ENCODE measurements around the gene PLEKHA8. TPM values are rescaled to one million over a fixed set of nuclear protein-coding genes. Genes with fewer than 3 reads are reported as not detected.
A peak's percentile ranks its signal among the peaks of the same experiment; 100 is the strongest.

The PLEKHA8 gene
- total RNA-seq, 4 donors from 2014 or later: 6.6 to 16.4 (median 13.1) TPM

GRCh38 chr7:30171766-30172447, 143.7 kb downstream of the PLEKHA8 start:
- peak overlapping the region in 2 of 4 donors; percentile 67 to 75 for H3K27ac ChIP-seq
- H3K27me3 ChIP-seq: no peaks in the 10 kb centered on the region
- in situ Hi-C loops (cut with MboI; ENCODE audit: low pct_ligation_motif_present in 1 of 4, low pct_unique_long_range_greater_than_20kb in 1 of 4, low sequenced_read_pairs in 3 of 4): loop anchor here in 3 of 4 donors (25.0 kb wide), 3 partner anchors 240 to 565 kb away; no protein-coding TSS in a partner anchor
- intact Hi-C loops (cut with DNase I; ENCODE audit: low total_unique reads): no loop called here
- no peak for DNase-seq
- H3K36me3 ChIP-seq: no peaks in the 10 kb centered on the region
- H3K4me1 ChIP-seq: peaks cover 4 to 20% (median 10%) of the 10 kb centered on the region in 4 donors
- no peaks in the 10 kb centered on the region for H3K9me3 ChIP-seq
- no peak overlapping the region for H3K4me3 ChIP-seq
- WGBS, 2 donors (ENCODE audit: low coverage in 1 of 2): 93% methylated on average over 9 of the region's 9 CpGs; no CpG with 5 or more reads in 1 of the 2 donors
- no peak for TF ChIP-seq POLR2A (IDR thresholded peaks at IDR 0.05)
- TF ChIP-seq, protein P1, sequence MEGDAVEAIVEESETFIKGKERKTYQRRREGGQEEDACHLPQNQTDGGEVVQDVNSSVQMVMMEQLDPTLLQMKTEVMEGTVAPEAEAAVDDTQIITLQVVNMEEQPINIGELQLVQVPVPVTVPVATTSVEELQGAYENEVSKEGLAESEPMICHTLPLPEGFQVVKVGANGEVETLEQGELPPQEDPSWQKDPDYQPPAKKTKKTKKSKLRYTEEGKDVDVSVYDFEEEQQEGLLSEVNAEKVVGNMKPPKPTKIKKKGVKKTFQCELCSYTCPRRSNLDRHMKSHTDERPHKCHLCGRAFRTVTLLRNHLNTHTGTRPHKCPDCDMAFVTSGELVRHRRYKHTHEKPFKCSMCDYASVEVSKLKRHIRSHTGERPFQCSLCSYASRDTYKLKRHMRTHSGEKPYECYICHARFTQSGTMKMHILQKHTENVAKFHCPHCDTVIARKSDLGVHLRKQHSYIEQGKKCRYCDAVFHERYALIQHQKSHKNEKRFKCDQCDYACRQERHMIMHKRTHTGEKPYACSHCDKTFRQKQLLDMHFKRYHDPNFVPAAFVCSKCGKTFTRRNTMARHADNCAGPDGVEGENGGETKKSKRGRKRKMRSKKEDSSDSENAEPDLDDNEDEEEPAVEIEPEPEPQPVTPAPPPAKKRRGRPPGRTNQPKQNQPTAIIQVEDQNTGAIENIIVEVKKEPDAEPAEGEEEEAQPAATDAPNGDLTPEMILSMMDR (IDR thresholded peaks at IDR 0.05): no peak
- no peak for TF ChIP-seq POLR2AphosphoS5 (IDR thresholded peaks at IDR 0.05)
- TF ChIP-seq EP300 (IDR thresholded peaks at IDR 0.05; ENCODE audit: low read depth): no peak

DNA sequence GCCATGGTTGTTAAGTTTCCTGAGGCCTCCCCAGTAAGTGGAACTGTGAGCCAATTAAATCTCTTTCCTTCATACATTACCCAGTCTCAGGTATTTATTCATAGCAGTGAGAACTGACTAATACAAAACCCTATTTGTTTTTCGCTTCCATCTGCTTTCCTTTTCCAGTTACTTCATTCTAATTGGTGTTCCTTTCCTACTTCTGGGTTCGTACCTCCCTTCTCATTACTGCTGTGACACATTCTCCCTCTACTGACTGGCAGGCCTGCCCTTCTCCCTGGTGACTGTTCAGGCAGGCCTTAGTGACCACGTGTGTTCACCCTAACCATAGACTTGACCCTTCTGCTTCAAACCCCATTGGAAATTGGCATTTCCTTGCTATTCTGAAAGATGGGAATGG, 144.2 kb downstream of the PLEKHA8 start:
- intact Hi-C loops (cut with DNase I; ENCODE audit: low total_unique reads): no loop called here
- Histone ChIP-seq H3K27me3 (no peaks in the 10 kb centered on the region), H3K27ac (peak overlapping the region in 3 of 4 donors; percentile 67 to 75 (median 73)), H3K4me1 (peaks cover 4 to 20% (median 10%) of the 10 kb centered on the region in 4 donors), H3K9me3 (no peaks in the 10 kb centered on the region), H3K36me3 (no peaks in the 10 kb centered on the region), H3K4me3 (no peak overlapping the region)
- no peak for TF ChIP-seq POLR2A (IDR thresholded peaks at IDR 0.05)
- TF ChIP-seq EP300 (IDR thresholded peaks at IDR 0.05; ENCODE audit: low read depth): no peak
- TF ChIP-seq, protein P1 (IDR thresholded peaks at IDR 0.05): no peak
- TF ChIP-seq POLR2AphosphoS5 (IDR thresholded peaks at IDR 0.05): no peak
- DNase-seq: no peak
- in situ Hi-C loops (cut with MboI; ENCODE audit: low pct_ligation_motif_present in 1 of 4, low pct_unique_long_range_greater_than_20kb in 1 of 4, low sequenced_read_pairs in 3 of 4): loop anchor here in 3 of 4 donors (25.0 kb wide), 3 partner anchors 240 to 565 kb away; no protein-coding TSS in a partner anchor
- whole genome bisulfite sequencing, 2 donors (ENCODE audit: low coverage in 1 of 2): 70 to 78% methylated on average over 2 to 3 of the region's 3 CpGs

GRCh38 chr7:30173058-30173897, 145.1 kb downstream of the PLEKHA8 start:
- peak; percentile 32 for DNase-seq
- 20 to 63% methylated on average over 1 to 12 of the region's 13 CpGs for WGBS, 2 donors (ENCODE audit: low coverage in 1 of 2)
- no peak overlapping the region for H3K4me3 ChIP-seq
- peak in 2 of 3 donors; percentile 31 to 46 for TF ChIP-seq POLR2AphosphoS5 (IDR thresholded peaks at IDR 0.05)
- TF ChIP-seq EP300 (IDR thresholded peaks at IDR 0.05; ENCODE audit: low read depth): no peak
- peaks cover 4 to 20% (median 10%) of the 10 kb centered on the region in 4 donors for H3K4me1 ChIP-seq
- in situ Hi-C loops (cut with MboI; ENCODE audit: low pct_ligation_motif_present in 1 of 4, low pct_unique_long_range_greater_than_20kb in 1 of 4, low sequenced_read_pairs in 3 of 4) (loop anchor here in 3 of 4 donors (25.0 kb wide), 3 partner anchors 239 to 564 kb away; no protein-coding TSS in a partner anchor), intact Hi-C loops (cut with DNase I; ENCODE audit: low total_unique reads) (no loop called here)
- peak overlapping the region; percentile 37 to 75 (median 70) for H3K27ac ChIP-seq
- no peaks in the 10 kb centered on the region for H3K9me3 ChIP-seq
- H3K27me3 ChIP-seq: no peaks in the 10 kb centered on the region
- H3K36me3 ChIP-seq: no peaks in the 10 kb centered on the region

- H3K4me3 ChIP-seq: no peak overlapping the region
- in situ Hi-C loops (cut with MboI; ENCODE audit: low pct_ligation_motif_present in 1 of 4, low pct_unique_long_range_greater_than_20kb in 1 of 4, low sequenced_read_pairs in 3 of 4): no loop called here
- no peak overlapping the region for H3K27ac ChIP-seq
- intact Hi-C loops (cut with DNase I; ENCODE audit: low total_unique reads): no loop called here
- no peaks in the 10 kb centered on the region for H3K36me3 ChIP-seq
- no peaks in the 10 kb centered on the region for H3K27me3 ChIP-seq
- no peaks in the 10 kb centered on the region for H3K9me3 ChIP-seq
- H3K4me1 ChIP-seq: peaks cover 7 to 33% (median 18%) of the 10 kb centered on the region in 4 donors
- TF ChIP-seq POLR2AphosphoS5 (IDR thresholded peaks at IDR 0.05): no peak
- TF ChIP-seq EP300 (IDR thresholded peaks at IDR 0.05; ENCODE audit: low read depth): no peak
- TF ChIP-seq, protein P1 (IDR thresholded peaks at IDR 0.05): no peak
- no peak for TF ChIP-seq POLR2A (IDR thresholded peaks at IDR 0.05)
- no peak for DNase-seq
- WGBS, 2 donors (ENCODE audit: low coverage in 1 of 2): 29 to 46% methylated on average over 2 to 3 of the region's 3 CpGs
These were observed 147.0 kb downstream of the PLEKHA8 start for GRCh38 chr7:30175180-30175579.

Data from transverse colon (tissue), 4 donors.